T follicular helper cell (primary cell): ENCODE results near the gene VPS8.
"Not testable (repeated sequence)": the region's sequence is repeated elsewhere in the genome, so short reads cannot be mapped to it uniquely, and the experiment has no call there.

Experiments
- DNase-seq: peaks from one replicate; pipeline ENCODE4 v3.0.0-alpha.2; 2020; ENCODE audit warnings: low read depth

The VPS8 gene

GRCh38 chr3:184986366-184986889 lies 174.5 kb downstream of the VPS8 start:
- no peak for DNase-seq

DNA sequence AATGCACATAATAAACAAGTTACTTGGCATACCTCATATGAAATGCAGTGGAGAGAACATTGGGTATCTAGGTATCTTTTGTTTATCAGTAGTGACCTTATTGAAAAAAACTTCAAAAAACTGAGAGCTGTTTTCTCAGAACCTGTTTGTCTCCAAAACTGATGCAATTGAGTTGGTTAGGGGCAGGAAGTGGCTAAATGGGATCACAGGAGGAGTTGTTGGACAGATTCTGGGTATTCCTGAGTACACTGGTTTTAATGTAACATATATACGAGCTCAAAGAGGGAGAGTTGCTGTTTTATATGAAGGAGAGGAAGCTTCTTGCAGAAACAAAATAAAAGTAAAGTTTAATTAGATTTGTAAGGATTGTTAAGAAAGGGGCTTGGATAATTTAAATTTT lies 181.4 kb downstream of the VPS8 start:
- no peak for DNase-seq

DNA sequence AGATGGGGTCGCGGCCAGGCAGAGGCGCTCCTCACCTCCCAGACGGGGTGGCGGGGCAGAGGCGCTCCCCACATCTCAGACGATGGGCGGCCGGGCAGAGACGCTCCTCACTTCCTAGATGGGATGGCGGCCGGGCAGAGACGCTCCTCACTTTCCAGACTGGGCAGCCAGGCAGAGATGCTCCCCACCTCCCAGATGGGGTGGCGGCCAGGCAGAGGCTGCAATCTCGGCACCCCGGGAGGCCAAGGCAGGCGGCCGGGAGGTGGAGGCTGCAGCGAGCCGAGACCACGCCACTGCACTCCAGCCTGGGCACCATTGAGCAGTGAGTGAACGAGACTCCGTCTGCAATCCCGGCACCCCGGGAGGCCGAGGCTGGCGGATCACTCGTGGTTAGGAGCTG lies 191.9 kb downstream of the VPS8 start:
- DNase-seq, result not testable (repeated sequence)

DNA sequence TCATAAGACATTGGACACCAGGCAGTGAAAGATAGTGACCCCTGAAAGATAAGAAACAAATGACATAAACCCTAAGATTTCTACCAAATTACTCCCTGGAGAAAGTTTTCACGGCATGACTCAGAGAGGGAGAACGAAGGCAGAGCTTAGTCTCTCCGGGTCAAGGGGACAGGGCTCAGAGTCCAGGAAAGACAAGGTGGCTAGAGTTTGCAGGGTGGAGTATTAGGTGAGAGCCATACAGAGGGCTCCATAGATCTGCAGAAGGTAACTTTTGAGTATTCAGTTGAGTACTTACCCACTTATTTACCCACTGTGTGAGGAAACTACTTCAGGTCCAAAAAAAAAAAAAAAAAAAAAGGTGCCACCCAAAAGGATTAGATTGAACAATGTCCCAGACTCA lies 197.7 kb downstream of the VPS8 start:
- no peak for DNase-seq

DNA sequence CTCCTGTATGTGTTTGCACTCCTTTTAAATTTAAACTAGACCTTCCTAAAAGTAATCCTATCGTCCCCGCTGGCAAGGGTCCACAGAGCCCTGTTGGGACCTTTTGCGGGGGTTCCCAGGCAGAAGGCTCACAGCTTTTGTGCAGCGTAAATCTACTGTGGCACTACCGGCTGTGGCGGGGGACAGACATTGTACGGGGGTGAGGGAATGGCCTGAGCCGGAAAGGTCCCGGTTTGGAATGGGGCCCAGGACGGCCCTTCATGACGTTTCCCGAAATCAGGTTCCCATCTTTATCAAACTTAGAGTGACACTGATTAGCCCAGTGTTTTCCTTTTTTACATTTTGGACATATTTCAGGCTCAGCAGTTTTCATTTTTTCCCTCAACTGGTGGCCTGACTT lies 205.6 kb downstream of the VPS8 start:
- DNase-seq, result not testable (repeated sequence)

DNA sequence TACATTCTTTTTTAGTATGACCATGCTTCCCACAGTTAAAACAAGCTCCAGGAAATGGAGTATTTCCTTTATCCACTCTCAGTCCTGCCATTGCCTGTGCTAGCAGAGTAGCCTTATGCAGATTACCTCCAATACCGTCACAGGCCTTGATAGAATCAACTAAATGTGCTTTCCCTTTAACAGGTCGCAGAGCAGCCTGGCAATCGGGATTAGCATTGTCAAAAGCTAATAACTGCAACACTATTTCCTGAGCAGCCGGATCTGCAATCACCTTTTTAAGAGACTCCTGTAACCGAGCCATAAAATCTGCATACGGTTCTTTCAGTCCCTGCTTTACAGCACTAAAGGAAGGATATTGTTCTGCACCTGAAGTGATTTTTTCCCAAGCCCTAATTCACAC lies 206.0 kb downstream of the VPS8 start:
- not testable (repeated sequence) for DNase-seq

- no peak for DNase-seq
Observed at GRCh38 chr3:185021256-185021655, 209.3 kb downstream of the VPS8 start.

- no peak for DNase-seq
Observed at GRCh38 chr3:185024406-185024805, 212.4 kb downstream of the VPS8 start.

DNA sequence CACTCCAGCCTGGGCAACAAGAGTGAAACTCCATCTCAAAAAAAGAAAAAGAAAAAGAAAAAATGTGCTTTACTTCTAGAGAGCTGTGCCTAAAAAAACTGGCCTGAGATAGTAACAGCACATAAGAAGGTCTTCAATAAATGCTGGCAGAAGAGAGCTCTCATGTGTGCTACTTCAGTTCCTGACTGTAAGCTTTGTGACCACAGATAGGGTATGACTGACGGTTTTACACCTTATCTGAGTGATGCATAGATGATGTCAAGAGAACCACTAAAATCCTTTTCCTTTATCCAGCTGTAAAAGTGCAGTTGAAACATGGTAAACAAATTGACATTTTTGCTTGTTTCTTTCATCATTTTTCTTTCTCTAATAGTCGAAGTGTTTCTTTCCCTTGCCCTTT lies 213.0 kb downstream of the VPS8 start:
- DNase-seq, result no peak

GRCh38 chr3:185028121-185028520 lies 216.2 kb downstream of the VPS8 start:
- DNase-seq, result no peak

- DNase-seq, result no peak
Observed at GRCh38 chr3:185029086-185029485, 217.1 kb downstream of the VPS8 start.

- no peak for DNase-seq
Observed at GRCh38 chr3:185030399-185030798, 218.4 kb downstream of the VPS8 start.

DNA sequence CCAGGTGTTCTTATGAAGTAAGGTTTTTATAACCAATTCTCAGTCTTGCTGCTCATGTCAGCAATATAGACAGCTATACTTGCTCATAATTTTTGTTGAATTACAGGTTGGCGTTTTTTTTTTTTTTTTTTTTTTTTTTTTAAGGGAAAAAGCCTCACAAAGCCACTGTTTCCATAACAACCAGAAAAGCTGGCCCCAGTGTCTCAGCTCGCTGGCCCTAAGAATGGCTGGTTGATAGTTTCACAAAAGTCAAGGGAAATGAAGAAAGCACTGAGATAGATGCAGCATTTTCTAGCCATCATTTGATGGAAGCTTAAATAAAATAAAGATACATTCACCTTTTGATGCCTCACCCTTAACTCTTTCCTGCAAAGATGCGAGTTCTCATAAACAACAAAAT lies 219.0 kb downstream of the VPS8 start:
- no peak for DNase-seq

- DNase-seq, result no peak
Observed at GRCh38 chr3:185037801-185038200, 225.8 kb downstream of the VPS8 start.

GRCh38 chr3:185040425-185040824 lies 228.5 kb downstream of the VPS8 start:
- DNase-seq, result no peak

GRCh38 chr3:185041540-185041939 lies 229.6 kb downstream of the VPS8 start:
- no peak for DNase-seq

GRCh38 chr3:185042312-185043050 lies 230.5 kb downstream of the VPS8 start:
- DNase-seq, result no peak

DNA sequence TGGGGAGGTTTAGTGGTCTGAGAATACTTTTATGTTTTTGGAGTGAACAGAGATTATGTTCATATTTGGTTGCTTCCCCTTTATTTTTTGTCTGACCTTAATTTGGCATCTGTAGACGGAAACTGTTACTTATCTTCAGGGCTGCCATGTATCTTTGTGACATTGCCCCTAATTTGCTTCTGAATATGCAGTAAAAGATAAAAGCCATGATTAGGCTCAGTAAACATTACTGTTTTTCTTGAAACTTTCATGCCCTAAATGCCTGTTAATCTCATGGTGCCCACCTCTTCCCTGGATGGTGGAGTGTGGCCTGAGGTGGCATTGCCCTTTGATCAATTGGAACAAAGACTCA lies 234.2 kb downstream of the VPS8 start:
- DNase-seq, result no peak

- no peak for DNase-seq
Observed at GRCh38 chr3:185046603-185047002, 234.6 kb downstream of the VPS8 start.

DNA sequence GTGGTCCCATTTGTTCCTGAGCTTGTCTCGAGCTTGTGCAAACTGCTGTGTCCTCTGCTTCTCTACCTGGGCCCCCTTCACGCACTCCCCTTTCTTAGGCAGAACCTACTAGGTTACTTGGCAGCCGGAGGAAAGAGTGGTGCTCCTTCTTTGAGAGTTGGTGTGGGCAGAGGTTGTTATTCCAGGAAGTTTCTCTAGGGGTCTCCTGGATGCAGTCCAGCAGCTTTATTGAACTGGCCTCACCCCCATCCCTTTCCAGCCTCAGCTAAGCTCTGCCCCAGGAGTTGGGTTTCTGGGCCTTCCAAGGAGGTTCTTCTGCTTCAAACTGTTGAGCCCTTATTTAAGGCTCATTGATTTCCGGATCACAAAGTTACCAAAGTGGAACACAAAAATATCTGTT lies 237.7 kb downstream of the VPS8 start:
- DNase-seq, result no peak

GRCh38 chr3:185051801-185052200 lies 239.8 kb downstream of the VPS8 start:
- no peak for DNase-seq

GRCh38 chr3:185052631-185053030 lies 240.7 kb downstream of the VPS8 start:
- DNase-seq, result no peak

- no peak for DNase-seq
Observed at GRCh38 chr3:185056908-185057307, 244.9 kb downstream of the VPS8 start.

DNA sequence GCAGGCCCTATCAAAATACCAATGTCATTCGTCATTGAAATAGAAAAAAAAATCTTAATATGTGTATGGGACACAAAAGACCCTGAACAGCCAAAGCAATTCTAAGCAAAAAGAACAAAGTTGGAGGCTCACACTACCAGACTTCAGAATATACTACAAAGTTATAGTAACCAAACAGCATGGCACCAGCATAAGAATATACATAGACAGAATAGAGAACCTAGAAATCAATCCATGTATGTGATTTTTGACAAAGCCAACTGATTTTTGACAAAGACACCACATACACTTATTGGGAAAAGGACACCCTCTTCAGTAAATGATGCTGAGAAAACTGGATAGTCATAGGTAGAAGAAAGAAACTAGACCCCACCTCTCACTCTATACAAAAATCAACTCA lies 245.9 kb downstream of the VPS8 start:
- DNase-seq, result no peak
